HEK293 (cell line): ENCODE measurements around the gene CMC1.

Experiments
- CTCF ChIA-PET: fragments of 350-600 bp; formaldehyde crosslinking; extraction: SDS; loops from one replicate; lab custom pipeline; 2021; ENCODE audit warnings: antibody characterized with exemption; lab: Yijun Ruan, JAX
- POLR2A ChIA-PET: fragments of 300-600 bp; formaldehyde crosslinking; extraction: SDS; loops from one replicate; lab custom pipeline; 2020; ENCODE audit warnings: antibody characterized with exemption, inconsistent platforms; lab: Yijun Ruan, JAX
- H3K27ac ChIP-seq: fragments of 200-500 bp; sonication (Bioruptor generic); 2 replicates; pipeline ENCODE4 v1.5.1; 2014; ENCODE audit warnings: low read depth, low read length, control low read depth, inconsistent platforms; ENCODE audit errors: extremely low read depth
- H3K36me3 ChIP-seq, 2 experiments: fragments of 200-500 bp in 1 of 2; sonication (Bioruptor generic) in 1 of 2; 1 replicate in 1 of 2; 2 replicates in 1 of 2; pipeline ENCODE4 v1.5.1; 2014 to 2017; ENCODE audit warnings: inconsistent platforms in 2 of 2, low read length in 2 of 2; ENCODE audit not compliant: control insufficient read depth in 2 of 2, insufficient read depth in 1 of 2
- H3K4me1 ChIP-seq: fragments of 200-500 bp; sonication (Bioruptor generic); 2 replicates; pipeline ENCODE4 v1.5.1; 2014; ENCODE audit warnings: mild to moderate bottlenecking, low read length, inconsistent platforms; ENCODE audit not compliant: control insufficient read depth, insufficient read depth
- H3K4me3 ChIP-seq: 2 replicates; pipeline ENCODE4 v1.5.1; 2011; ENCODE audit warnings: low read depth, mild to moderate bottlenecking, control low read depth, low read length, moderate library complexity
- H3K9me3 ChIP-seq: fragments of 200-500 bp; sonication (Bioruptor generic); 2 replicates; pipeline ENCODE4 v1.5.1; 2014; ENCODE audit warnings: low read depth, low read length, inconsistent platforms; ENCODE audit not compliant: control insufficient read depth, insufficient read depth
- MEIS1 ChIP-seq: sonication (generic); formaldehyde crosslinking; IDR thresholded peaks from 2 replicates; pipeline ENCODE4 v1.8.1; 2022; ENCODE audit warnings: missing genetic modification reagents, mild to moderate bottlenecking, borderline replicate concordance
- SP7 ChIP-seq: fragments of 450-650 bp; formaldehyde crosslinking; IDR thresholded peaks from 2 replicates; pipeline ENCODE4 v1.5.1; 2016; ENCODE audit warnings: missing biosample characterization, missing genetic modification characterization
- ZBTB21 ChIP-seq: fragments of 450-650 bp; formaldehyde crosslinking; IDR thresholded peaks from 2 replicates; pipeline ENCODE4 v1.5.1; 2017; ENCODE audit warnings: missing biosample characterization, missing genetic modification characterization
- ZBTB48 ChIP-seq: fragments of 450-650 bp; formaldehyde crosslinking; IDR thresholded peaks from 2 replicates; pipeline ENCODE4 v1.5.1; 2016; ENCODE audit warnings: missing biosample characterization, missing genetic modification characterization
- ZNF521 ChIP-seq: fragments of 450-650 bp; formaldehyde crosslinking; IDR thresholded peaks from 2 replicates; pipeline ENCODE4 v1.5.1; 2017; ENCODE audit warnings: missing biosample characterization, mild to moderate bottlenecking, missing genetic modification characterization
- ZNF670 ChIP-seq: fragments of 450-650 bp; formaldehyde crosslinking; IDR thresholded peaks from 2 replicates; pipeline ENCODE4 v1.5.1; 2016; ENCODE audit warnings: missing biosample characterization, missing genetic modification characterization, low read depth
- TF ChIP-seq, protein P1 (sequence below): fragments of 450-650 bp; formaldehyde crosslinking; IDR thresholded peaks from 2 replicates; pipeline ENCODE4 v1.5.1; 2016; ENCODE audit warnings: missing biosample characterization, missing genetic modification characterization
- TF ChIP-seq, protein P2 (sequence below): fragments of 450-650 bp; formaldehyde crosslinking; IDR thresholded peaks from 2 replicates; pipeline ENCODE4 v1.5.1; 2016; ENCODE audit warnings: missing biosample characterization, missing genetic modification characterization
- TF ChIP-seq, protein P3 (sequence below): fragments of 450-650 bp; formaldehyde crosslinking; optimal IDR thresholded peaks from 2 replicates; pipeline ENCODE3; 2016; ENCODE audit warnings: missing biosample characterization, mild to moderate bottlenecking, missing genetic modification characterization
- TF ChIP-seq, protein P4 (sequence below): fragments of 450-650 bp; formaldehyde crosslinking; IDR thresholded peaks from 2 replicates; pipeline ENCODE4 v1.5.1; 2016; ENCODE audit warnings: missing biosample characterization, missing genetic modification characterization
- TF ChIP-seq, protein P5 (sequence below): fragments of 450-650 bp; formaldehyde crosslinking; IDR thresholded peaks from 2 replicates; pipeline ENCODE4 v1.5.1; 2017; ENCODE audit warnings: missing biosample characterization, missing genetic modification characterization

The CMC1 gene

DNA sequence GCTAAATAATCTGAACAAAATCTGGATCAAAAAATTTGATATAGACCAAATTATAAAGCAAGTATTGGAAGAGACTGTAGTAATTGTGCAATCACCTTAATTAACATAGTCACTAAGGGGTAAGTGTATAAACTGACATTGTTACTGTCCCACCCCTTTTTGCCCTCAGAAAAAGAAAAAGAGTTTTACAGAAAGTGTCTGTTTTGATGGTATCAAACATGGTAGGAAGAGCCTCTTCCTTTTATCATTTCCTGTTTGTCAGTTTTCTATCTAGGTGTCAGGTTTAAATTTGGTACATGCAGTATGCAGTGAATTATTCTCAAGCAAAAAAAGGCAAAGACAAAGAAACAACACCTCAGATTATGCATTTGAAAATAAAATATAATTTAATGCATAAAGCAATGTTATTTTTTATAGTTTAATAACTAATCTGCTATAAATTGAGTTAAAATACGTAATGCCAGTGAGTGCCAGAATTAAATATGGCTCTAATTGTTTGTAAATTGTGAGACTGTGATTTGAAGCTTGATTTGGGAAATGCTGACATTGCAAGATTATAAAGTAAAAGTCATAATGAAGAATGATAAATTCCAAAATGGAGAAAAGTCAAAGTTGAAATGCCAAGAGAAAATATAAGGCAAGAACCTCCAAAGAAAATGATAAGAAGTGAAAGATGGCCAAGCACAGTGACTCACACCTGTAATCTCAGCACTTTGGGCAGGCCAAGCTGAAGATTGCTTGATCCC, 30.3 kb upstream of the CMC1 start:
- H3K36me3 ChIP-seq: no peaks in the 10 kb centered on the region
- H3K4me1 ChIP-seq: no peaks in the 10 kb centered on the region
- H3K4me3 ChIP-seq: no peak overlapping the region
- TF ChIP-seq ZBTB48: no peak
- TF ChIP-seq, protein P1, sequence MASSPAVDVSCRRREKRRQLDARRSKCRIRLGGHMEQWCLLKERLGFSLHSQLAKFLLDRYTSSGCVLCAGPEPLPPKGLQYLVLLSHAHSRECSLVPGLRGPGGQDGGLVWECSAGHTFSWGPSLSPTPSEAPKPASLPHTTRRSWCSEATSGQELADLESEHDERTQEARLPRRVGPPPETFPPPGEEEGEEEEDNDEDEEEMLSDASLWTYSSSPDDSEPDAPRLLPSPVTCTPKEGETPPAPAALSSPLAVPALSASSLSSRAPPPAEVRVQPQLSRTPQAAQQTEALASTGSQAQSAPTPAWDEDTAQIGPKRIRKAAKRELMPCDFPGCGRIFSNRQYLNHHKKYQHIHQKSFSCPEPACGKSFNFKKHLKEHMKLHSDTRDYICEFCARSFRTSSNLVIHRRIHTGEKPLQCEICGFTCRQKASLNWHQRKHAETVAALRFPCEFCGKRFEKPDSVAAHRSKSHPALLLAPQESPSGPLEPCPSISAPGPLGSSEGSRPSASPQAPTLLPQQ (tag by site-specific recombination): no peak
- TF ChIP-seq MEIS1 (CRISPR knock-in tag): no peak
- no peak for TF ChIP-seq ZBTB21 (tag by site-specific recombination)
- TF ChIP-seq, protein P2, sequence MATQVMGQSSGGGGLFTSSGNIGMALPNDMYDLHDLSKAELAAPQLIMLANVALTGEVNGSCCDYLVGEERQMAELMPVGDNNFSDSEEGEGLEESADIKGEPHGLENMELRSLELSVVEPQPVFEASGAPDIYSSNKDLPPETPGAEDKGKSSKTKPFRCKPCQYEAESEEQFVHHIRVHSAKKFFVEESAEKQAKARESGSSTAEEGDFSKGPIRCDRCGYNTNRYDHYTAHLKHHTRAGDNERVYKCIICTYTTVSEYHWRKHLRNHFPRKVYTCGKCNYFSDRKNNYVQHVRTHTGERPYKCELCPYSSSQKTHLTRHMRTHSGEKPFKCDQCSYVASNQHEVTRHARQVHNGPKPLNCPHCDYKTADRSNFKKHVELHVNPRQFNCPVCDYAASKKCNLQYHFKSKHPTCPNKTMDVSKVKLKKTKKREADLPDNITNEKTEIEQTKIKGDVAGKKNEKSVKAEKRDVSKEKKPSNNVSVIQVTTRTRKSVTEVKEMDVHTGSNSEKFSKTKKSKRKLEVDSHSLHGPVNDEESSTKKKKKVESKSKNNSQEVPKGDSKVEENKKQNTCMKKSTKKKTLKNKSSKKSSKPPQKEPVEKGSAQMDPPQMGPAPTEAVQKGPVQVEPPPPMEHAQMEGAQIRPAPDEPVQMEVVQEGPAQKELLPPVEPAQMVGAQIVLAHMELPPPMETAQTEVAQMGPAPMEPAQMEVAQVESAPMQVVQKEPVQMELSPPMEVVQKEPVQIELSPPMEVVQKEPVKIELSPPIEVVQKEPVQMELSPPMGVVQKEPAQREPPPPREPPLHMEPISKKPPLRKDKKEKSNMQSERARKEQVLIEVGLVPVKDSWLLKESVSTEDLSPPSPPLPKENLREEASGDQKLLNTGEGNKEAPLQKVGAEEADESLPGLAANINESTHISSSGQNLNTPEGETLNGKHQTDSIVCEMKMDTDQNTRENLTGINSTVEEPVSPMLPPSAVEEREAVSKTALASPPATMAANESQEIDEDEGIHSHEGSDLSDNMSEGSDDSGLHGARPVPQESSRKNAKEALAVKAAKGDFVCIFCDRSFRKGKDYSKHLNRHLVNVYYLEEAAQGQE (tag by site-specific recombination): no peak
- TF ChIP-seq, protein P3, sequence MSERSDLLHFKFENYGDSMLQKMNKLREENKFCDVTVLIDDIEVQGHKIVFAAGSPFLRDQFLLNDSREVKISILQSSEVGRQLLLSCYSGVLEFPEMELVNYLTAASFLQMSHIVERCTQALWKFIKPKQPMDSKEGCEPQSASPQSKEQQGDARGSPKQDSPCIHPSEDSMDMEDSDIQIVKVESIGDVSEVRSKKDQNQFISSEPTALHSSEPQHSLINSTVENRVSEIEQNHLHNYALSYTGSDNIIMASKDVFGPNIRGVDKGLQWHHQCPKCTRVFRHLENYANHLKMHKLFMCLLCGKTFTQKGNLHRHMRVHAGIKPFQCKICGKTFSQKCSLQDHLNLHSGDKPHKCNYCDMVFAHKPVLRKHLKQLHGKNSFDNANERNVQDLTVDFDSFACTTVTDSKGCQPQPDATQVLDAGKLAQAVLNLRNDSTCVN (tag by site-specific recombination): no peak
- TF ChIP-seq ZNF670: no peak
- TF ChIP-seq ZNF521 (tag by site-specific recombination): no peak
- no peak for TF ChIP-seq SP7 (tag by site-specific recombination)
- TF ChIP-seq, protein P4, sequence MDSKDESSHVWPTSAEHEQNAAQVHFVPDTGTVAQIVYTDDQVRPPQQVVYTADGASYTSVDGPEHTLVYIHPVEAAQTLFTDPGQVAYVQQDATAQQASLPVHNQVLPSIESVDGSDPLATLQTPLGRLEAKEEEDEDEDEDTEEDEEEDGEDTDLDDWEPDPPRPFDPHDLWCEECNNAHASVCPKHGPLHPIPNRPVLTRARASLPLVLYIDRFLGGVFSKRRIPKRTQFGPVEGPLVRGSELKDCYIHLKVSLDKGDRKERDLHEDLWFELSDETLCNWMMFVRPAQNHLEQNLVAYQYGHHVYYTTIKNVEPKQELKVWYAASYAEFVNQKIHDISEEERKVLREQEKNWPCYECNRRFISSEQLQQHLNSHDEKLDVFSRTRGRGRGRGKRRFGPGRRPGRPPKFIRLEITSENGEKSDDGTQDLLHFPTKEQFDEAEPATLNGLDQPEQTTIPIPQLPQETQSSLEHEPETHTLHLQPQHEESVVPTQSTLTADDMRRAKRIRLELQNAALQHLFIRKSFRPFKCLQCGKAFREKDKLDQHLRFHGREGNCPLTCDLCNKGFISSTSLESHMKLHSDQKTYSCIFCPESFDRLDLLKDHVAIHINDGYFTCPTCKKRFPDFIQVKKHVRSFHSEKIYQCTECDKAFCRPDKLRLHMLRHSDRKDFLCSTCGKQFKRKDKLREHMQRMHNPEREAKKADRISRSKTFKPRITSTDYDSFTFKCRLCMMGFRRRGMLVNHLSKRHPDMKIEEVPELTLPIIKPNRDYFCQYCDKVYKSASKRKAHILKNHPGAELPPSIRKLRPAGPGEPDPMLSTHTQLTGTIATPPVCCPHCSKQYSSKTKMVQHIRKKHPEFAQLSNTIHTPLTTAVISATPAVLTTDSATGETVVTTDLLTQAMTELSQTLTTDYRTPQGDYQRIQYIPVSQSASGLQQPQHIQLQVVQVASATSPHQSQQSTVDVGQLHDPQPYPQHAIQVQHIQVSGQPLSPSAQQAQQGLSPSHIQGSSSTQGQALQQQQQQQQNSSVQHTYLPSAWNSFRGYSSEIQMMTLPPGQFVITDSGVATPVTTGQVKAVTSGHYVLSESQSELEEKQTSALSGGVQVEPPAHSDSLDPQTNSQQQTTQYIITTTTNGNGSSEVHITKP (tag by site-specific recombination): no peak
- TF ChIP-seq, protein P5, sequence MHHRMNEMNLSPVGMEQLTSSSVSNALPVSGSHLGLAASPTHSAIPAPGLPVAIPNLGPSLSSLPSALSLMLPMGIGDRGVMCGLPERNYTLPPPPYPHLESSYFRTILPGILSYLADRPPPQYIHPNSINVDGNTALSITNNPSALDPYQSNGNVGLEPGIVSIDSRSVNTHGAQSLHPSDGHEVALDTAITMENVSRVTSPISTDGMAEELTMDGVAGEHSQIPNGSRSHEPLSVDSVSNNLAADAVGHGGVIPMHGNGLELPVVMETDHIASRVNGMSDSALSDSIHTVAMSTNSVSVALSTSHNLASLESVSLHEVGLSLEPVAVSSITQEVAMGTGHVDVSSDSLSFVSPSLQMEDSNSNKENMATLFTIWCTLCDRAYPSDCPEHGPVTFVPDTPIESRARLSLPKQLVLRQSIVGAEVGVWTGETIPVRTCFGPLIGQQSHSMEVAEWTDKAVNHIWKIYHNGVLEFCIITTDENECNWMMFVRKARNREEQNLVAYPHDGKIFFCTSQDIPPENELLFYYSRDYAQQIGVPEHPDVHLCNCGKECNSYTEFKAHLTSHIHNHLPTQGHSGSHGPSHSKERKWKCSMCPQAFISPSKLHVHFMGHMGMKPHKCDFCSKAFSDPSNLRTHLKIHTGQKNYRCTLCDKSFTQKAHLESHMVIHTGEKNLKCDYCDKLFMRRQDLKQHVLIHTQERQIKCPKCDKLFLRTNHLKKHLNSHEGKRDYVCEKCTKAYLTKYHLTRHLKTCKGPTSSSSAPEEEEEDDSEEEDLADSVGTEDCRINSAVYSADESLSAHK (tag by site-specific recombination): no peak
- no peak overlapping the region for H3K27ac ChIP-seq
- H3K9me3 ChIP-seq: no peaks in the 10 kb centered on the region
- ChIA-PET POLR2A (no interaction called here), CTCF (no interaction called here)
